ENCODE data around the gene SLC35E2B. TPM values are rescaled to one million over a fixed set of nuclear protein-coding genes. Genes with fewer than 3 reads are reported as not detected.
A peak's percentile ranks its signal among the peaks of the same experiment; 100 is the strongest.

SLC35E2B gene
- total and polyA plus RNA-seq, 5 donors, result 14.3 to 29.5 (median 23.6) TPM

GRCh38 chr1:1622010-1622787 lies 70.4 kb downstream of the SLC35E2B start:
- DNase-seq, result peak; percentile 12 to 54 (median 47)
- no peaks in the 10 kb centered on the region for H3K27me3 ChIP-seq (ENCODE audit: control insufficient read depth, insufficient read depth)
- 80% methylated on average over 21 of the region's 21 CpGs for WGBS
- no peaks in the 10 kb centered on the region for H3K9me3 ChIP-seq (ENCODE audit: control insufficient read depth, low read length)
- intact Hi-C loops (cut with DNase I), result no loop called here
- no peak for ATAC-seq
- H3K27ac ChIP-seq (ENCODE audit: low read length), result no peak overlapping the region
- no peak overlapping the region for H3K4me3 ChIP-seq (ENCODE audit: low read length)
- H3K4me1 ChIP-seq (ENCODE audit: control insufficient read depth, insufficient read depth, low read length), result no peaks in the 10 kb centered on the region

- no peak overlapping the region for H3K27ac ChIP-seq (ENCODE audit: low read length)
- no peaks in the 10 kb centered on the region for H3K27me3 ChIP-seq (ENCODE audit: control insufficient read depth, insufficient read depth)
- peaks cover 7% of the 10 kb centered on the region for H3K4me1 ChIP-seq (ENCODE audit: control insufficient read depth, insufficient read depth, low read length)
- no peaks in the 10 kb centered on the region for H3K9me3 ChIP-seq (ENCODE audit: control insufficient read depth, low read length)
- H3K4me3 ChIP-seq (ENCODE audit: low read length), result no peak overlapping the region
- DNase-seq, result peak; percentile 18 to 61 (median 40)
- intact Hi-C loops (cut with DNase I), result no loop called here
- ATAC-seq, result no peak
- WGBS, result 81% methylated on average over 31 of the region's 31 CpGs
These were observed 71.2 kb downstream of the SLC35E2B start for GRCh38 chr1:1621173-1622009.

- no peaks in the 10 kb centered on the region for H3K27me3 ChIP-seq (ENCODE audit: control insufficient read depth, insufficient read depth)
- H3K9me3 ChIP-seq (ENCODE audit: control insufficient read depth, low read length), result no peaks in the 10 kb centered on the region
- H3K4me3 ChIP-seq (ENCODE audit: low read length), result no peak overlapping the region
- WGBS, result 90% methylated on average over 16 of the region's 16 CpGs
- intact Hi-C loops (cut with DNase I), result no loop called here
- peaks cover 7% of the 10 kb centered on the region for H3K4me1 ChIP-seq (ENCODE audit: control insufficient read depth, insufficient read depth, low read length)
- DNase-seq, result peak; percentile 15 to 65 (median 50)
- H3K27ac ChIP-seq (ENCODE audit: low read length), result no peak overlapping the region
- ATAC-seq, result no peak
These were observed 72.0 kb downstream of the SLC35E2B start for GRCh38 chr1:1620433-1621139.

- ATAC-seq, result no peak
- H3K4me3 ChIP-seq (ENCODE audit: low read length), result no peak overlapping the region
- 73% methylated on average over 14 of the region's 14 CpGs for WGBS
- peak; percentile 18 to 72 (median 67) for DNase-seq
- peaks cover 7% of the 10 kb centered on the region for H3K4me1 ChIP-seq (ENCODE audit: control insufficient read depth, insufficient read depth, low read length)
- H3K27me3 ChIP-seq (ENCODE audit: control insufficient read depth, insufficient read depth), result no peaks in the 10 kb centered on the region
- intact Hi-C loops (cut with DNase I), result no loop called here
- H3K9me3 ChIP-seq (ENCODE audit: control insufficient read depth, low read length), result no peaks in the 10 kb centered on the region
- no peak overlapping the region for H3K27ac ChIP-seq (ENCODE audit: low read length)
These were observed 72.7 kb downstream of the SLC35E2B start for GRCh38 chr1:1619917-1620361.

GRCh38 chr1:1618396-1619068 lies 74.1 kb downstream of the SLC35E2B start:
- Histone ChIP-seq H3K27ac (ENCODE audit: low read length) (no peak overlapping the region), H3K27me3 (ENCODE audit: control insufficient read depth, insufficient read depth) (no peaks in the 10 kb centered on the region), H3K4me1 (ENCODE audit: control insufficient read depth, insufficient read depth, low read length) (peaks cover 10% of the 10 kb centered on the region), H3K9me3 (ENCODE audit: control insufficient read depth, low read length) (no peaks in the 10 kb centered on the region), H3K4me3 (ENCODE audit: low read length) (no peak overlapping the region)
- intact Hi-C loops (cut with DNase I), result no loop called here
- DNase-seq (peak; percentile 23 to 61 (median 49)), ATAC-seq (no peak)
- WGBS, result 96% methylated on average over 9 of the region's 9 CpGs

- DNase-seq, result peak; percentile 2 to 48 (median 44)
- no peak for ATAC-seq
- intact Hi-C loops (cut with DNase I), result no loop called here
- Histone ChIP-seq H3K27ac (ENCODE audit: low read length) (no peak overlapping the region), H3K4me3 (ENCODE audit: low read length) (no peak overlapping the region), H3K4me1 (ENCODE audit: control insufficient read depth, insufficient read depth, low read length) (peaks cover 10% of the 10 kb centered on the region), H3K9me3 (ENCODE audit: control insufficient read depth, low read length) (no peaks in the 10 kb centered on the region), H3K27me3 (ENCODE audit: control insufficient read depth, insufficient read depth) (no peaks in the 10 kb centered on the region)
- 95% methylated on average over 6 of the region's 6 CpGs for WGBS
These were observed 74.7 kb downstream of the SLC35E2B start for GRCh38 chr1:1617925-1618324.

- intact Hi-C loops (cut with DNase I), result no loop called here
These were observed 75.1 kb downstream of the SLC35E2B start for GRCh38 chr1:1617516-1617915.

GRCh38 chr1:1616838-1617237 lies 75.8 kb downstream of the SLC35E2B start:
- peak in 2 of 3 donors; percentile 56 to 65 for DNase-seq
- intact Hi-C loops (cut with DNase I), result no loop called here
- peak overlapping the region; percentile 93 for H3K4me3 ChIP-seq (ENCODE audit: low read length)
- H3K27ac ChIP-seq (ENCODE audit: low read length), result no peak overlapping the region
- 78% methylated on average over 19 of the region's 19 CpGs for WGBS
- H3K4me1 ChIP-seq (ENCODE audit: control insufficient read depth, insufficient read depth, low read length), result peaks cover 10% of the 10 kb centered on the region
- no peaks in the 10 kb centered on the region for H3K27me3 ChIP-seq (ENCODE audit: control insufficient read depth, insufficient read depth)
- no peaks in the 10 kb centered on the region for H3K9me3 ChIP-seq (ENCODE audit: control insufficient read depth, low read length)
- no peak for ATAC-seq

More at GRCh38 chr1:1617516-1617915, 75.1 kb downstream of the SLC35E2B start:
- Histone ChIP-seq H3K4me3 (ENCODE audit: low read length) (no peak overlapping the region), H3K4me1 (ENCODE audit: control insufficient read depth, insufficient read depth, low read length) (peaks cover 10% of the 10 kb centered on the region), H3K27me3 (ENCODE audit: control insufficient read depth, insufficient read depth) (no peaks in the 10 kb centered on the region), H3K27ac (ENCODE audit: low read length) (no peak overlapping the region), H3K9me3 (ENCODE audit: control insufficient read depth, low read length) (no peaks in the 10 kb centered on the region)
- 89% methylated on average over 11 of the region's 11 CpGs for WGBS
- DNase-seq, result peak; percentile 9 to 40 (median 22)
- ATAC-seq, result no peak

GRCh38 chr1:1616045-1616790 lies 76.4 kb downstream of the SLC35E2B start:
- Histone ChIP-seq H3K27ac (ENCODE audit: low read length) (peak overlapping the region; percentile 99), H3K9me3 (ENCODE audit: control insufficient read depth, low read length) (no peaks in the 10 kb centered on the region), H3K4me3 (ENCODE audit: low read length) (peak overlapping the region; percentile 93), H3K4me1 (ENCODE audit: control insufficient read depth, insufficient read depth, low read length) (peaks cover 10% of the 10 kb centered on the region), H3K27me3 (ENCODE audit: control insufficient read depth, insufficient read depth) (no peaks in the 10 kb centered on the region)
- DNase-seq, result peak; percentile 60 to 83 (median 82)
- whole genome bisulfite sequencing, result 5% methylated on average over 80 of the region's 80 CpGs
- ATAC-seq, result peak in 1 of 2 donors; percentile 3
- intact Hi-C loops (cut with DNase I), result no loop called here
